ENCODE data around the gene ZBTB20. TPM values are rescaled to one million over a fixed set of nuclear protein-coding genes. Genes with fewer than 3 reads are reported as not detected.

Gene ZBTB20
- total and polyA plus RNA-seq, 2 of the 4 experiments (the other 2 are of a cell fraction) = 0.75 to 14.7 TPM

GRCh38 chr3:114590309-114591047, 556.6 kb downstream of the ZBTB20 start:
- Histone ChIP-seq H3K9me1 (ENCODE audit: insufficient read depth, low read length) (peaks cover 6% of the 10 kb centered on the region; the same call in 1 of the 2 replicates), H3K4ac (ENCODE audit: low read depth, low read length) (no peak overlapping the region), H4K20me1 (ENCODE audit: insufficient read depth, low read length) (no peaks in the 10 kb centered on the region; the same call in 1 of the 2 replicates), H3K9ac (ENCODE audit: low read depth, low read length) (no peak overlapping the region), H3K14ac (replicated peaks; ENCODE audit: low read depth, low read length) (no peak overlapping the region), H2BK20ac (ENCODE audit: low read depth, low read length) (no peak overlapping the region; the same call in 1 of the 2 replicates), H4K5ac (ENCODE audit: low read depth, low read length) (no peak overlapping the region), H3K79me1 (ENCODE audit: low read depth in 1 of 2, low read length in 2 of 2) (peaks cover 8 to 27% of the 10 kb centered on the region in 2 experiments; a peak in 3 of 4 replicates), H3K4me3 (ENCODE audit: insufficient read depth, low read depth, low read length) (no peak overlapping the region), H3K56ac (ENCODE audit: extremely low read depth, insufficient read depth, low read length) (no peak overlapping the region), H2BK15ac (ENCODE audit: low read depth, low read length) (no peak overlapping the region), H2BK120ac (ENCODE audit: low read depth, low read length) (no peak overlapping the region), H4K8ac (ENCODE audit: low read depth in 2 of 2, low read length in 2 of 2) (no peak overlapping the region), H2AFZ (replicated peaks; ENCODE audit: low read length, poor library complexity) (no peak overlapping the region), H2AK9ac (replicated peaks; ENCODE audit: low read depth, low read length, poor library complexity) (no peak overlapping the region), H2BK5ac (ENCODE audit: low read depth, low read length, poor library complexity, severe bottlenecking) (no peak overlapping the region), H3K27me3 (ENCODE audit: control insufficient read depth, insufficient read depth, low read length) (no peaks in the 10 kb centered on the region), H3K36me3 (ENCODE audit: control insufficient read depth, insufficient read depth, low read length) (peaks cover 1% of the 10 kb centered on the region; the same call in 1 of the 2 replicates), H3K4me1 (ENCODE audit: control insufficient read depth, insufficient read depth, low read length) (peaks cover 2% of the 10 kb centered on the region; the same call in 1 of the 2 replicates), H4K91ac (ENCODE audit: insufficient read depth, low read depth, low read length) (no peak overlapping the region), H3K23ac (ENCODE audit: low read depth, low read length) (no peak overlapping the region), H3K27ac (ENCODE audit: insufficient read depth, low read length) (no peak overlapping the region), H2AK5ac (ENCODE audit: low read depth, low read length) (no peak overlapping the region), H3K18ac (ENCODE audit: low read depth, low read length) (no peak overlapping the region), H3K9me3 (ENCODE audit: control insufficient read depth, insufficient read depth, low read length) (no peaks in the 10 kb centered on the region), H3K4me2 (ENCODE audit: low read depth, low read length) (no peak overlapping the region)
- no peak for TF ChIP-seq MXI1 (IDR thresholded peaks at IDR 0.05; ENCODE audit: borderline replicate concordance, low read depth, low read length)
- no peak for TF ChIP-seq POLR2A (IDR thresholded peaks at IDR 0.05; ENCODE audit: low read depth, low read length)
- TF ChIP-seq RCOR1 (IDR thresholded peaks at IDR 0.05; ENCODE audit: insufficient replicate concordance, low read length) = no peak
- no peak for TF ChIP-seq RFX5 (IDR thresholded peaks at IDR 0.05; ENCODE audit: low read depth, low read length)
- TF ChIP-seq MAZ (IDR thresholded peaks at IDR 0.05; ENCODE audit: borderline replicate concordance, low read depth, low read length) = no peak
- no peak for TF ChIP-seq ELK1 (IDR thresholded peaks at IDR 0.05; ENCODE audit: borderline replicate concordance, low read depth, low read length)
- TF ChIP-seq NFE2L2 (IDR thresholded peaks at IDR 0.05; ENCODE audit: low read depth, low read length) = no peak
- TF ChIP-seq CHD1 (IDR thresholded peaks at IDR 0.05; ENCODE audit: low read depth, low read length) = no peak
- no peak for TF ChIP-seq CTCF (conservative IDR thresholded peaks at IDR 0.05; ENCODE audit: low read depth, low read length)
- no peak for TF ChIP-seq CEBPB (IDR thresholded peaks at IDR 0.05; ENCODE audit: low read depth, low read length)
- TF ChIP-seq BHLHE40 (IDR thresholded peaks at IDR 0.05; ENCODE audit: low read depth, low read length) = no peak
- CTCF ChIA-PET = interaction anchor here (0.6 kb wide), 1 partner anchor 137 kb away, joined by 4 read pairs; no protein-coding TSS in a partner anchor
- WGBS, 2 experiments (ENCODE audit: extremely low coverage in 2 of 2, insufficient read length in 1 of 2) = no CpG with 5 or more reads among the region's 6 CpGs
- intact Hi-C loops (cut with micrococcal nuclease) (no loop called here), in situ Hi-C loops (cut with MboI; ENCODE audit: low sequenced_read_pairs) (no loop called here), dilution Hi-C loops (cut with HindIII; ENCODE audit: low sequenced_read_pairs, unreplicated experiment) (no loop called here)
- no TSS peak for BruUV-seq (replicated peaks)
- ATAC-seq (ENCODE audit: low read depth) (no peak), DNase-seq (no peak)
- POLR2A ChIA-PET (ENCODE audit: unreplicated experiment) = no interaction called here

All from IMR-90 (cell line).